Measurements from ENCODE around the gene DHRS7C. TPM values are rescaled to one million over a fixed set of nuclear protein-coding genes. Genes with fewer than 3 reads are reported as not detected.

DHRS7C gene
- total RNA-seq, 1 donor from 2014 or later, result 69.8 TPM

Other genes starting within 250 kb of the DHRS7C start
- 60.8 TPM for gene STX8, start 215.8 kb downstream of the DHRS7C start, total RNA-seq
- not detected for gene CFAP52, start 214.9 kb downstream of the DHRS7C start, total RNA-seq
- gene USP43, start 146.1 kb downstream of the DHRS7C start, total RNA-seq, result not detected
- gene GSG1L2, start 30.5 kb upstream of the DHRS7C start, total RNA-seq, result not detected
- 0.24 TPM for gene GLP2R, start 34.3 kb upstream of the DHRS7C start, total RNA-seq
- not detected for gene RCVRN, start 113.7 kb upstream of the DHRS7C start, total RNA-seq